GM19372 (cell line): ENCODE data around the gene LUM.
"Not testable (repeated sequence)": the region's sequence is repeated elsewhere in the genome, so short reads cannot be mapped to it uniquely, and the experiment has no call there.

Source experiments
- ATAC-seq: cut with Tn5 transposase; IDR thresholded peaks from one replicate; pipeline ENCODE4 v1.9.1; 2021; ENCODE audit warnings: mild to moderate bottlenecking, low read depth, moderate library complexity; ENCODE audit not compliant: unreplicated experiment

Gene LUM

DNA sequence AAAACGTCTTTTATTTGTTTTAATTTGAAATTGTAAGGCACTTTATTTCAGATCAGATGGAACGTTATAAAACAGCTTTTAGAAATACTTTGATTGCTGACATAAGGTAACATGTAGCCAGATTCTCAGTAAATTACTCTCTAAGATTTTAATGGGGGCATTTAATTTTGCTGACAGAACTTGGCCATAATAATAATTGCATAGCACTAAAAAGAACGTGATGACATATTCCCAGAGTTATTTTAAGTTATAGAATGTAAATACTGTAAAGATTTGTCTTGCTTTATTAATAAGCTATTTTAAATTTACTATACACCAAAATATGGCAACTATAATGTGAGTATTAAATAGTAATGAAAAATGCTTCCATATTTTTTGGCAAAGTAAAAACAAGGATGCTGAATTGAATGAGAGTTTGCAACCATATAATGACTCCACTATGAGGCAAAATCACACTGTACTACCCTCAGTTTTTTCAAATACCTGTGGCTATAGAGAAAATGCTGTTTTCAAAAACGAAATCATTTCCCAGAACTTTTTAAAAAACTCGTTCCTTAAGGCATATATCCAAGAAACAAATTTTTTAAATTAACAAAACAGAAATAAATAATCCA, 876 bp downstream of the LUM start:
- ATAC-seq, result no peak

DNA sequence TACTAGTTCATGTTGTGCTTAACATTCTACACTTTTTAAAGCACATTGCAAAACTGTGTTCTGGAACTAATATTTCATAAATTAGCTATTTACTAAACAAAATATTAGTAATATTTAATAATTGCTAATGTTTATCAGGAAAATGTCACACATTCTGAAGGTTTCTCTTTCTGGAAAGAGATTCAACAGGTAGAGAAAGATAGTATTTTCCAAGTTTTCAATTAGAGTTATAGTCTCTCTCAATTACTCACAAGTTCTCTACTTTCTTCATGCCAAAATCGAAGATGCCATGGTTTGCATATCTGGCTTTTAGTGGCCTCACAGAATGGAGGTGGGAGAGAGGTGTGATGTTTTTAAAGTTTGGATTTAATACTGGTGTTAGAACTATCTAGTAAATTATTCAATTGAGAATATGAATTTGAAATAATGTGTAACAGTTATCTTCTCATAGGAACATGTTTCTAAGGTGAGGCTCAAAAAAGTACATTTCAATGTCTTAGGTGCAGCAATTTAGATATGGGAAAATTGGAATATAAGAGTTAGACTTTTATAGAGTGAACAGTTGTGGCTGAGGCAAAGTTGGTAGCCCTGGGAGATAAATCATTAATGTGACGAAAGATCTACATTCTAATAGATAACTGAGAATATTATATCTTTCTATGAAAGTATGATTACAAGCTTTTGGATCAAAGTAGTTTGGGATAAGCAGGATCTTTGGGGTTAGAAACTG, 1.5 kb downstream of the LUM start:
- ATAC-seq, result no peak

GRCh38 chr12:91109148-91109564, 2.1 kb downstream of the LUM start:
- ATAC-seq, result peak; percentile 80

GRCh38 chr12:91108196-91108755, 3.0 kb downstream of the LUM start:
- no peak for ATAC-seq

GRCh38 chr12:91106283-91106682, 5.0 kb downstream of the LUM start:
- no peak for ATAC-seq

GRCh38 chr12:91105807-91106206, 5.5 kb downstream of the LUM start:
- no peak for ATAC-seq

DNA sequence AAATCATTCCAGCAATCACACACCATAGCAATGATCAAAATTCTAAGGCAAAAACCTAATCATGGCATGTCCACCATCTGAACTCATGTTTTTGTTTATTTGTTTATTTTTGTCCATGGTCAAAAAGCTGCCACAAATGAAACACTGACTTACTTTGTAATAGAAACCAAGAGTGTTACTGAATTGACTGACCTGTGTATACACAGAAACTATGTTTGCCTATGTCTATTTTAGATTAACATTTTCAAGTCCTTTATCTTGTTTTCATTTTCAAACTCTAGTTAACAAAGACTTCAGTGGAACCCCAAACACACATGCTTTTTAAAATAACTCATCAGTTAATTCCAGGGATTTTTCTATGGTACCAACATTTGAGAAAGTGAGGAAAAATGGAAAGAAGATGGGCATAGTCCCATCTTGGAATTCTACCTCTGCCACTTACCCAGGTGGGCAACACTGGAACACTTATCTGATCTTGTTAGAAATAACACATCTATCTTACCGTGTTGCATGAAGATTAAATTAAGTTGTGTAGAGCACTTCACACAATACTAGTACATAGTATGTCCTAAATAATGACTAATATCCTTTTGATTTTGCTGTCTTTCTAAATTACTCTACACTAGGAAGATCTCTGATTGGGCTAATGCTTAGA, 6.4 kb downstream of the LUM start:
- ATAC-seq, result no peak

DNA sequence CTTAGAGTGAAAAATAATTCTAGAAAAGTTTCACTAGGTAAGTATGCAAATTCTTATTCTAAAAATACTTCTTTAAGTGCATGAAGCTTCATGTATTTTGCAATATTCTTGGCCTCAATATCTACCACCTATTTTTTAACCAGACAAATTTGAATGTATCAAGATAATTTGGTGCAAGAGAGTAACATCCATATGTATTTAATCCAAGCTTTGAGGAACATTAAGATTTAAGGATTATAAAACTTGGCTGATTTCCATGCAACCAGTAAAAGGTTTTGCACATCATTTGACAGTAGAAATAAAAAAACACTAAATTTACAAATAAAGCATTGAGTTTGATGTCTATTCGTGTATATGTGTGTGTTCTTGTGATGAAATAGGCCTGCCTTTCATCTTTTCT, 7.7 kb downstream of the LUM start:
- ATAC-seq, result no peak

DNA sequence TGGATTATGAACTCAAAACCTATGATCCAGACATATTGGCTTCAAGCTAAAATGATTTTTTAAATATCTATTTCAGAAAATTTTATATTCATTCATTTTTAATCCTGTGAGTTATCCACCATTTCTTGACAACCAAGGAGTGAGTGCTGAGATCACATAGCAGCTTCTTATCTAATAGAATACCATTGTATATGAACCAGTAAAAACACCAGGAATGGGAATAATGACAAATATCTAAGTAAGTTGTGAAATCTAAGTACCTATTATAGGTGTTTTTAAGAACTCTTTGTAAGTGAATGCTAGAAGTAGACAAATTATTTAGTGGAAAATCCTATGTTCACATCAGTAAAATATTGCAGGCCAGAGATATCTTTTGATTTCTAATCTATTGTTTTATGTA, 8.2 kb downstream of the LUM start:
- ATAC-seq, result no peak

DNA sequence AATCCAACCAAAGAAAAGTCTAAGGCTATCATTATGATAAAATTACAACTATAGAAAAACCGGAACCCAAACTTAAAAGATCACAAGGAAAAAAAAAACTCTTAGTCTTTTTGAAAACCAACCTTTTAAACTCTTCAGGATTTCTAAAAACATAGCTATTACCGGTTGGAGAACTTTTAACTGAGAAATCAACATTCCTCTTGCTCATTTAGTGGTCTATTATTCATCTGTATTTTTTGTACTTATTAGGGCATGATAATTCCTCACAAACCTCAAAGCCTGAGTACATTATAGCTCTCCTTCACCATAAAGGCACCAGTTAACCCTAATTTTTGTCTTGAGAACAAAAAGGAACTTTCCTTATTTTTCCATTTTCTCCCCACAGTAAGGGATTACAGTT, 10.4 kb downstream of the LUM start:
- no peak for ATAC-seq

DNA sequence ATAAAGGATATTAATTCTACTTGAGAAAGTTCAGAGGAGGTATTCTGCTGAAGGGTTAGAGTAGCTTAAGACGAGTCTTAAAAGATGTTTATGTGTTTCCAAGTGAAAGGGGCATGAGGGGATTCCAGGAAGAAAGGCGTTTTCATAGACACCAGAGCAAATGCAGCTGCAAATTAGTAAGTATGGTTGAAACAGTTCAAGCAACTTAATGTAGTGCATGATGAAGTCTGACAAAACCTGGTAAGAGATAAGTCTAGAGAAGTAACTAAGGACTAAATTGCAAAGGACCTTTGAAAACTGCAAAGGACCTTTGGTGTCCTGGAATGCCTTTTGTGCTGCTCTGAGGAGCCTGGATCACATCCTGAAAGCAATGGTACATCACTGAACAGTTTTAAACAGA, 11.5 kb downstream of the LUM start:
- no peak for ATAC-seq

DNA sequence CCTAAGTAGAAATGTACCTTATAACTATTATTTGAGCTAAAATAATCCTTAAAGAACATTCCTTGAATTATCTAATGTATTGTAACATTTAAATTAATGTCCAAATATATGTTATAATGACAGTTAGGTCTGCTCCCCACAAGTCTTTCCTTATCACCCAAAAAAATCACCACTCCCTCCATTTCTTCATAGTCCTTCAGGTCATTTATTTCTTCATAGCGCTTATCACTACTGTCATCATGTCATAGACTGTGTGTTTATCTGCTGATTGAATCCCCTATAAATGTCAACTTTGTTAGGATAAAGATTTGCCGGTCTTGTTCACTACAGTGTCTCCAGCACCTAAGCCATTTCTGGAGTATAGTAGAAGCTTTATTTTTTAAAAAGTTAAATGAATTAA, 12.0 kb downstream of the LUM start:
- no peak for ATAC-seq

- no peak for ATAC-seq
These were observed 12.4 kb downstream of the LUM start for GRCh38 chr12:91098941-91099340.

- no peak for ATAC-seq
These were observed 12.8 kb downstream of the LUM start for GRCh38 chr12:91098461-91098860.

- no peak for ATAC-seq
These were observed 16.3 kb downstream of the LUM start for GRCh38 chr12:91094957-91095356.

DNA sequence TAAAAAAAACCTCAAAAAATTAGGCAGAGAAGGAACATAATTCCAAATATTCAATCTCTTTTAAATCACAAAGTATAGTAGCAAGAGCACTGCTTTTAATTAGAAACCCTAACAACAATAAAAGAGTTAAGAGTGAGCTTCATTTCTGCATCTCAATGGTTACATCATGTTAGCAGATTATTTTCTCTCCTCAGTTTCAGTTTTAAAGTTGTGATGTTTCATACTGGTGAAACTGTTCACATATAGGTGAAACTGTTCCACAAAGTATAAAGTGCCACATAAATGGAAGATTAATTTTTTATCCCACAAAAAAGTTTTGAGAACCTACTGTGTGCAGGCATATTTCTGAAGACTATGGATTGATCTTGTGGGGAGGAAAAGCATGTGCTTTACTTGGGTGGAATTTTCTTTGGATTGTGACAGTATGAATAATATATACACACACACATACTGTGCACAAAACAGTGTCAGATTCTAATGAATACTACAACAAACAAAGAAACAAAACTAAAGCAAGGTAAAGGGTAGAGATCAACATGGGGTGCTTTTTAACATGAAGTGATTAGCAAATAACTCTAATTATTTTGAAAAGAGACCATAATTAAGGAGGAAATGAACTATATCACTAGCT, 17.1 kb downstream of the LUM start:
- no peak for ATAC-seq

GRCh38 chr12:91093341-91093740, 18.0 kb downstream of the LUM start:
- ATAC-seq, result no peak

- no peak for ATAC-seq
These were observed 19.2 kb downstream of the LUM start for GRCh38 chr12:91091916-91092715.

- not testable (repeated sequence) for ATAC-seq
These were observed 21.3 kb downstream of the LUM start for GRCh38 chr12:91089953-91090352.

DNA sequence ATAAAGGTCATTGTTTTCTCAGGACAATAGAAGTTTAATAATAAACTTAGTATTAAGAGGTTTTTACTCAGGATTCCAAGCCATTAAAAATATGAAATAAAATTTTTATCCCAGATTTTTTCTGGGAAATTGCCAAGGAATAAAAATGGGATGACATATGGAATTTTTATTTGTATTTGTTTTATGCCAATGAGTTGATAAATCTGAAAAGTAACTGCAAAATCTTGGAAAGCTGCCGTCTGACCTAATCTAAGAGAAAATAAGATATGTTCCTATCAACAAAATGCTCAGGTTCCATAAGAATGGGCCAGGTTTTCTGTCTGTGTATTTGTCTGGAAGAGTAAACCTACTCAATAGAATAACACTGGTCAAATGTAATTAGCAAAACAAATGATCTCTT, 31.3 kb downstream of the LUM start:
- ATAC-seq, result no peak
